Retina (tissue), 1 donor: ENCODE results near the gene IGFL3.
"Not testable (repeated sequence)": the region's sequence is repeated elsewhere in the genome, so short reads cannot be mapped to it uniquely, and the experiment has no call there.

Experiments
- DNase-seq: peaks from one replicate; pipeline ENCODE4 v3.0.0-alpha.2; 2016

IGFL3 gene

GRCh38 chr19:46124638-46125115 is at the start of gene IGFL3:
TSS of gene IGFL3 (minus strand) at chr19:46124688. CDS start at chr19:46124649, 39 bp downstream.
- DNase-seq = no peak

- DNase-seq = no peak
Observed at GRCh38 chr19:46173886-46174480, 49.5 kb upstream of the IGFL3 start.

GRCh38 chr19:46162731-46163130 is 38.2 kb upstream of the IGFL3 start:
- no peak for DNase-seq

- DNase-seq = not testable (repeated sequence)
Observed at GRCh38 chr19:46161642-46162257, 37.3 kb upstream of the IGFL3 start.

- no peak for DNase-seq
Observed at GRCh38 chr19:46160233-46160775, 35.8 kb upstream of the IGFL3 start.

GRCh38 chr19:46159418-46160232 is 35.1 kb upstream of the IGFL3 start:
- DNase-seq = no peak

- DNase-seq = no peak
Observed at GRCh38 chr19:46155237-46155636, 30.7 kb upstream of the IGFL3 start.

- no peak for DNase-seq
Observed at GRCh38 chr19:46150606-46151005, 26.1 kb upstream of the IGFL3 start.

GRCh38 chr19:46147791-46148288 is 23.4 kb upstream of the IGFL3 start, which contains the start of gene IGFL2:
TSS of gene IGFL2 (plus strand) at chr19:46148238. CDS start at chr19:46148279, 41 bp downstream.
- DNase-seq = no peak

- DNase-seq = no peak
Observed at GRCh38 chr19:46147166-46147740, 22.8 kb upstream of the IGFL3 start.

- DNase-seq = no peak
Observed at GRCh38 chr19:46144756-46145155, 20.3 kb upstream of the IGFL3 start.

GRCh38 chr19:46142294-46142693 is 17.8 kb upstream of the IGFL3 start:
- DNase-seq = no peak

GRCh38 chr19:46141421-46141820 is 16.9 kb upstream of the IGFL3 start:
- no peak for DNase-seq

- DNase-seq = no peak
Observed at GRCh38 chr19:46137915-46138473, 13.5 kb upstream of the IGFL3 start.

- DNase-seq = no peak
Observed at GRCh38 chr19:46134527-46134926, 10.0 kb upstream of the IGFL3 start.

GRCh38 chr19:46133777-46134241 is 9.3 kb upstream of the IGFL3 start:
- peak; percentile 9 for DNase-seq

- peak; percentile 73 for DNase-seq
Observed at GRCh38 chr19:46133101-46133627, 8.7 kb upstream of the IGFL3 start.

- DNase-seq = no peak
Observed at GRCh38 chr19:46132508-46133100, 8.1 kb upstream of the IGFL3 start.

- no peak for DNase-seq
Observed at GRCh38 chr19:46131485-46132143, 7.1 kb upstream of the IGFL3 start.

- no peak for DNase-seq
Observed at GRCh38 chr19:46126086-46126580, 1.6 kb upstream of the IGFL3 start.

- no peak for DNase-seq
Observed at GRCh38 chr19:46125447-46125846, 959 bp upstream of the IGFL3 start.
